ENCODE measurements around the gene ECD. TPM values are rescaled to one million over a fixed set of nuclear protein-coding genes. Genes with fewer than 3 reads are reported as not detected.
"Not testable (repeated sequence)": the region's sequence is repeated elsewhere in the genome, so short reads cannot be mapped to it uniquely, and the experiment has no call there.

ECD gene
- total and polyA plus RNA-seq, 4 donors = 28.9 to 30.9 (median 30.7) TPM

DNA sequence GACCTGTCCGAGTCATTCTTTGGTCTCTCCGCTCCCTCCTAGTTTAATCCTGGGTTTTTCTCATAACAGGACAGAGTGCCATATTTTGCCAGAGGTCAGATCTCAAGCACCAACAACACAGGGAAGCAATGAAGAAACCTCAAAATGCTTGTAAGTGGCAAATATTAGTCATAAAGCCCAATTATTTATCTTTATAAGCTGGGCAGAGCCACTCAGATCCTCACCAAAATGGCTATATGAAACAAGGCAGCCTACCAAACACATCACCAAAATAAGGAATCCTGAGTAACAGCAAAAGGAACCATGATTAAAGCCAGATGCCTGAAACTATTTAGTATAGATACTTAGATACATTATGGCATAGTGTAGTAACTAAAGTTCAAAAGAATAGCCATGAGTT lies 4.7 kb downstream of the ECD start:
- H3K4me1 ChIP-seq (ENCODE audit: control insufficient read depth, insufficient read depth, low read length) = no peaks in the 10 kb centered on the region
- 93% methylated on average over 2 of the region's 2 CpGs for WGBS (ENCODE audit: insufficient coverage)
- no peaks in the 10 kb centered on the region for H3K27me3 ChIP-seq (ENCODE audit: control insufficient read depth, insufficient read depth, low read length)
- no peaks in the 10 kb centered on the region for H3K9me3 ChIP-seq (ENCODE audit: control insufficient read depth, insufficient read depth, low read length)
- H3K4me3 ChIP-seq (ENCODE audit: low read depth, low read length) = no peak overlapping the region
- H3K27ac ChIP-seq (ENCODE audit: low read depth, low read length) = no peak overlapping the region
- no peak for DNase-seq (ENCODE audit: low read depth in 4 of 6, low spot score in 6 of 6)
- peaks cover 3% of the 10 kb centered on the region for H3K36me3 ChIP-seq (ENCODE audit: control insufficient read depth, insufficient read depth, low read length)

GRCh38 chr10:73161662-73162061 lies 6.1 kb downstream of the ECD start:
- no peak for DNase-seq (ENCODE audit: low read depth in 4 of 6, low spot score in 6 of 6)
- WGBS (ENCODE audit: insufficient coverage) = 90% methylated on average over 2 of the region's 3 CpGs
- H3K36me3 ChIP-seq (ENCODE audit: control insufficient read depth, insufficient read depth, low read length) = peaks cover 6% of the 10 kb centered on the region
- no peak overlapping the region for H3K27ac ChIP-seq (ENCODE audit: low read depth, low read length)
- H3K9me3 ChIP-seq (ENCODE audit: control insufficient read depth, insufficient read depth, low read length) = no peaks in the 10 kb centered on the region
- no peaks in the 10 kb centered on the region for H3K27me3 ChIP-seq (ENCODE audit: control insufficient read depth, insufficient read depth, low read length)
- no peaks in the 10 kb centered on the region for H3K4me1 ChIP-seq (ENCODE audit: control insufficient read depth, insufficient read depth, low read length)
- no peak overlapping the region for H3K4me3 ChIP-seq (ENCODE audit: low read depth, low read length)

DNA sequence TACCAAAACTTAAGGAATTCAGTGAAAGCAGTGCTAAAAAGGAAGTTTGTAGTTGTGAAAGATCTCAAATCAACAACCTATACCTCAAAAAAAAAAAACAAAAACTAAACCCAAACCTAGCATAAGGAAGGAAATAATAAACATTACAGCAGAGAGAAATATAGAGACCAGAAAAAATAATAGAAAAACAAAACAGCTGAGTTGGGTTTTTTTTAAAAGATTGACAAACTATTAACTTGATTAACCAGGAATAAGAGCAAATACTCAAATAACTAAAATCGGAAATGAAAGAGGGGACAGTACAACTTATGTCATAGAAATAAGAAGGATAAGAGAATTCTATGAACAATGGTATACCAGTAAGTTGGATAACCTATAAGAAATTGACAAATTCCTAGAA lies 6.7 kb downstream of the ECD start:
- Histone ChIP-seq H3K36me3 (ENCODE audit: control insufficient read depth, insufficient read depth, low read length) (peaks cover 6% of the 10 kb centered on the region), H3K27ac (ENCODE audit: low read depth, low read length) (no peak overlapping the region), H3K4me3 (ENCODE audit: low read depth, low read length) (no peak overlapping the region), H3K9me3 (ENCODE audit: control insufficient read depth, insufficient read depth, low read length) (no peaks in the 10 kb centered on the region), H3K4me1 (ENCODE audit: control insufficient read depth, insufficient read depth, low read length) (no peaks in the 10 kb centered on the region), H3K27me3 (ENCODE audit: control insufficient read depth, insufficient read depth, low read length) (no peaks in the 10 kb centered on the region)
- no CpG with 5 or more reads among the region's 1 CpG for WGBS (ENCODE audit: insufficient coverage)
- no peak for DNase-seq (ENCODE audit: low read depth in 4 of 6, low spot score in 6 of 6)

DNA sequence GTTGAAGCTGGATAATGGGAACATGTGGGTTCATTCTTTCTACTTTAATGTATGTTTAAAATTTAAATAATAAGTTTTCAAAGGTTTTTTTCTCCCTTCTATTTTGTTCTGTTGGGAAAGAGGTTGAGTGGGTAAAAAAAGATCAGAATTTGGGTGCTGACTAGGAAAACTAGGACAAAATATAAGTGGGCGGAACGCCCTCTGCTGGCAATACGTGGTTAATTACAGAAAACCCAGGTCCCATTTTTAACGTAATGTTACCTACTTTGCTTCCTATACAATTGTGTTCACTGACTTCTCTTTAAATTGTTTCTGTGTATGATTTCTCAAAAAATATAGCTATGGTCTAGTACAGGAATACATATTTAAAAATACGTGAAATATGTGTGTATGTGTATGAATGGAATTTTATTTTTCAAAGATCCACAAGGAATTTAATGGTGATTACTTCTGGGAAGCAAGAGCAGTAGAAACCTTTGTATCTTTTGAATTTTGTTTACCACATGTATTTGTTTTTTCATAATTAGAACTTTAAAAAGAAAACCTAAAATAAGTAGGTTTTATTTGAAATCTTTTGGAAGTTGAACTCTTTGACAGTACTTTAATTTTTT lies 8.7 kb downstream of the ECD start:
- H3K27me3 ChIP-seq (ENCODE audit: control insufficient read depth, insufficient read depth, low read length) = no peaks in the 10 kb centered on the region
- H3K36me3 ChIP-seq (ENCODE audit: control insufficient read depth, insufficient read depth, low read length) = peaks cover 20% of the 10 kb centered on the region
- peak; percentile 8 to 85 (median 32) for DNase-seq (ENCODE audit: low read depth in 4 of 6, low spot score in 6 of 6)
- no peaks in the 10 kb centered on the region for H3K9me3 ChIP-seq (ENCODE audit: control insufficient read depth, insufficient read depth, low read length)
- no peaks in the 10 kb centered on the region for H3K4me1 ChIP-seq (ENCODE audit: control insufficient read depth, insufficient read depth, low read length)
- no peak overlapping the region for H3K4me3 ChIP-seq (ENCODE audit: low read depth, low read length)
- no peak overlapping the region for H3K27ac ChIP-seq (ENCODE audit: low read depth, low read length)
- WGBS (ENCODE audit: insufficient coverage) = no CpG with 5 or more reads among the region's 5 CpGs

DNA sequence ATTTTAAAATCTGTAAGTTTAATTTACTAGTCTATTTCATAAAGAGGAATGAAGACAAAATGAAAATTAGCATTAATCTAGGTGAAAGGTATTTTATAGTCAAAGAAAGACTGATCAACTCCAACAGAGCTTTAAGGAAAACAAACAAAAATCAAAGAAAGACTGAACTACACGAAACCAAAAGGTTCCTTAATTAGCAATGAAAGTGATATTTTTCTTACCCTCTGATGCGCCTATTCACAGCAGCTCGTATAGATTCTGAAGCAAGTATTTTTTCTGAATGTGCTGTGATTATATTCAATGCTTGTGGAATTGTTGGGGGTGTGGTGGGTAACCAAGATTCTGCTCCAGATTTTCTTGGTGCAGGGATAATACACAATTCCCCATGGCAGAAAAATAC lies 11.8 kb downstream of the ECD start:
- Histone ChIP-seq H3K27me3 (ENCODE audit: control insufficient read depth, insufficient read depth, low read length) (no peaks in the 10 kb centered on the region), H3K4me1 (ENCODE audit: control insufficient read depth, insufficient read depth, low read length) (no peaks in the 10 kb centered on the region), H3K9me3 (ENCODE audit: control insufficient read depth, insufficient read depth, low read length) (no peaks in the 10 kb centered on the region), H3K27ac (ENCODE audit: low read depth, low read length) (no peak overlapping the region), H3K4me3 (ENCODE audit: low read depth, low read length) (no peak overlapping the region), H3K36me3 (ENCODE audit: control insufficient read depth, insufficient read depth, low read length) (peaks cover 34% of the 10 kb centered on the region)
- WGBS (ENCODE audit: insufficient coverage) = no CpG with 5 or more reads among the region's 3 CpGs
- no peak for DNase-seq (ENCODE audit: low read depth in 4 of 6, low spot score in 6 of 6)

DNA sequence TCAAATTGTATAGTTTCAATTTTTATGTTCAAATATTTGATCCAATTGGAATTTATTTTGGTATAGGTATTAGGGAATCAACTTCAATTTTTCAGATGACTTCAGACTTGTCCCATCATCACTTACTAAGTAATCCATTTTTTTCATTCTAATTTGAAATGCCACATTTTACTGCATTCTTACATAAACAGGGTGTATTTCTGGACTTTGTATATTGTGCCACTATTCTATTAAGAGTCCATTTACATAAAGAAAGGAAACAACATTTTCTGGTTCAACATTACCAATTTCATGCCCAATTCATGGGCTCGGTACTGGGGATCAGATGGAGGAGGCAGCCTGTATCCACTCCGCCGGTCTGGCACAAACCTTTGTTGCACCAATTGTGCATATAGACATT lies 15.8 kb downstream of the ECD start:
- Histone ChIP-seq H3K27ac (ENCODE audit: low read depth, low read length) (no peak overlapping the region), H3K36me3 (ENCODE audit: control insufficient read depth, insufficient read depth, low read length) (peaks cover 32% of the 10 kb centered on the region)
- no CpG with 5 or more reads among the region's 3 CpGs for WGBS (ENCODE audit: insufficient coverage)

DNA sequence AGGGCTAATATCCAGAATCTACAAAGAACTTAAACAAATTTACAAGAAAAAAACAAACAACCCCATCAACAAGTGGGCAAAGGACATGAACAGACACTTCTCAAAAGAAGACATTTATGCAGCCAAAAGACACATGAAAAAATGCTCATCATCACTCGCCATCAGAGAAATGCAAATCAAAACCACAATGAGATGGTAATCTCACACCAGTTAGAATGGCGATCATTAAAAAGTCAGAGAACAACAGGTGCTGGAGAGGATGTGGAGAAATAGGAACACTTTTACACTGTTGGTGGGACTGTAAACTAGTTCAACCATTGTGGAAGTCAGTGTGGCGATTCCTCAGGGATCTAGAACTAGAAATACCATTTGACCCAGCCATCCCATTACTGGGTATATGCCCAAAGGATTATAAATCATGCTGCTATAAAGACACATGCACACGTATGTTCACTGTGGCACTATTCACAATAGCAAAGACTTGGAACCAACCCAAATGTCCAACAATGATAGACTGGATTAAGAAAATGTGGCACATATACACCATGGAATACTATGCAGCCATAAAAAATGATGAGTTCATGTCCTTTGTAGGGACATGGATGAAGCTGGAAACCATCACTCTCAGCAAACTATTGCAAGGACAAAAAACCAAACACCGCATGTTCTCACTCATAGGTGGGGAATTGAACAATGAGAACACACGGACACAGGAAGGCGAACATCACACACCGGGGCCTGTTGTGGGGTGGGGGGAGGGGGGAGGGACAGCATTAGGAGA lies 17.0 kb downstream of the ECD start:
- H3K4me3 ChIP-seq (ENCODE audit: low read depth, low read length); H3K4me1 ChIP-seq (ENCODE audit: control insufficient read depth, insufficient read depth, low read length); H3K9me3 ChIP-seq (ENCODE audit: control insufficient read depth, insufficient read depth, low read length); H3K27me3 ChIP-seq (ENCODE audit: control insufficient read depth, insufficient read depth, low read length); H3K27ac ChIP-seq (ENCODE audit: low read depth, low read length); DNase-seq (ENCODE audit: low read depth in 4 of 6, low spot score in 6 of 6): not testable (repeated sequence)
- 100% methylated on average over 3 of the region's 8 CpGs for WGBS (ENCODE audit: insufficient coverage)
- H3K36me3 ChIP-seq (ENCODE audit: control insufficient read depth, insufficient read depth, low read length) = peaks cover 41% of the 10 kb centered on the region

More for the DNA sequence above, 15.8 kb downstream of the ECD start:
- no peak overlapping the region for H3K4me3 ChIP-seq (ENCODE audit: low read depth, low read length)
- no peaks in the 10 kb centered on the region for H3K4me1 ChIP-seq (ENCODE audit: control insufficient read depth, insufficient read depth, low read length)
- H3K27me3 ChIP-seq (ENCODE audit: control insufficient read depth, insufficient read depth, low read length) = no peaks in the 10 kb centered on the region
- no peak for DNase-seq (ENCODE audit: low read depth in 4 of 6, low spot score in 6 of 6)
- H3K9me3 ChIP-seq (ENCODE audit: control insufficient read depth, insufficient read depth, low read length) = no peaks in the 10 kb centered on the region

DNA sequence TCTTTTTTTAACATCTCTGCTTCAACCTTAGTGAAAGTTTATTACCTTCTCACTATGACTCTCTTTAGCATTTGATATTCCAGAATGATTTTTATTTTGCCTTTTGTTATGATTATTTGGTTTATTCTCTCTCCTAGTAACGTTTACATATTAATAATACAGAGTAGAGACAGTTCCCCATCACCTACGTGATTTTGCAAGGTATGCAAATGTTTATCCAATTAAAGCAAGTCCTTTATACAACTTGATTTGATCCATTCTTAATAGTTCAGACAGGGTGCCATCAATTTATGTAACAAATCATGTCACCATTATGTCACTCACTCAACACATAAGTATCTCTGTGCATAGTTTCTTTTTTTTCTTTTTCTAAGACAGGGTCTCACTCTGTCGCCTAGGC lies 26.2 kb downstream of the ECD start:
- DNase-seq (ENCODE audit: low read depth in 4 of 6, low spot score in 6 of 6) = no peak
- Histone ChIP-seq H3K4me3 (ENCODE audit: low read depth, low read length) (no peak overlapping the region), H3K27me3 (ENCODE audit: control insufficient read depth, insufficient read depth, low read length) (no peaks in the 10 kb centered on the region), H3K4me1 (ENCODE audit: control insufficient read depth, insufficient read depth, low read length) (no peaks in the 10 kb centered on the region), H3K9me3 (ENCODE audit: control insufficient read depth, insufficient read depth, low read length) (no peaks in the 10 kb centered on the region), H3K36me3 (ENCODE audit: control insufficient read depth, insufficient read depth, low read length) (peaks cover 50% of the 10 kb centered on the region), H3K27ac (ENCODE audit: low read depth, low read length) (no peak overlapping the region)
- 100% methylated on average over 1 of the region's 3 CpGs for WGBS (ENCODE audit: insufficient coverage)

DNA sequence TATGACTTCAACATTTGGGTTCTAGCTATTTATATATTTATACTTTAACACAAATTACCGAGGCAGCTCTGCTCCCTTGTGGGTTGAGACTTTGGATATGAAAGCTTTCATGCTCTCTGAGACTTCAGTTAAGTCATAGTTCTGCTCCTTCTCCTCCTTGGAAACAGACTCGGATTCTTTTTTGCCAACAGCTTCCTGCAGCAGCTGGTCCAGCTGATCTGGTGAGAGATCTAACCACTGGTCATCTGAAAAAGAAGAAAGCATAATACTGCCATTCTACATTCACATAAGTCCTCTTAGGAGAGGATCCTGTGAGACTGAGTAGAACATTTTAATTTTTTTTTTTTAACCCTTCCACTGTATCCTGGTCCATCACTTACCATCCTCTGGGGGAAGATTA lies 28.6 kb downstream of the ECD start:
- 71% methylated on average over 1 of the region's 2 CpGs for WGBS (ENCODE audit: insufficient coverage)
- no peak for DNase-seq (ENCODE audit: low read depth in 4 of 6, low spot score in 6 of 6)
- H3K4me3 ChIP-seq (ENCODE audit: low read depth, low read length) = no peak overlapping the region
- no peak overlapping the region for H3K27ac ChIP-seq (ENCODE audit: low read depth, low read length)
- no peaks in the 10 kb centered on the region for H3K27me3 ChIP-seq (ENCODE audit: control insufficient read depth, insufficient read depth, low read length)
- H3K9me3 ChIP-seq (ENCODE audit: control insufficient read depth, insufficient read depth, low read length) = no peaks in the 10 kb centered on the region
- no peaks in the 10 kb centered on the region for H3K4me1 ChIP-seq (ENCODE audit: control insufficient read depth, insufficient read depth, low read length)
- H3K36me3 ChIP-seq (ENCODE audit: control insufficient read depth, insufficient read depth, low read length) = peaks cover 43% of the 10 kb centered on the region

DNA sequence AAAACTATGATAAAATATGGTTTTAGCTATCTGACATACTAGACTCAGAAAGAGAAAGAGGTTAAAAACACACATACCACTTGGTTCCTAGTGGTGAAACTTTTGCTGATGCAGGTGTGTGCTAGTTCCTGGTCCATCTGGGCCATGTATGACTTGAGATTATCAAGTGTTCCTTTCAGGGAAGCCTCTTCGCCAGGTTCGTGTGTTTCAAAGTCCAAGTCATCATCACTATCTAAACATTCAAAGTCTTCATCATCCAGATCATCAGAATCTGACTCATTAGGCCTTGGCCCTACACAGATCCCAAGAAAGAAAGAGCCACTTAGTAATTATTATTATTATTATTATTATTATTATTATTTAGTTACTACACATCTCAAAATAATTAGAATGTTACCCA lies 31.2 kb downstream of the ECD start:
- WGBS (ENCODE audit: insufficient coverage) = 100% methylated on average over 1 of the region's 2 CpGs
- Histone ChIP-seq H3K27ac (ENCODE audit: low read depth, low read length) (no peak overlapping the region), H3K4me3 (ENCODE audit: low read depth, low read length) (no peak overlapping the region), H3K27me3 (ENCODE audit: control insufficient read depth, insufficient read depth, low read length) (no peaks in the 10 kb centered on the region), H3K4me1 (ENCODE audit: control insufficient read depth, insufficient read depth, low read length) (no peaks in the 10 kb centered on the region), H3K9me3 (ENCODE audit: control insufficient read depth, insufficient read depth, low read length) (no peaks in the 10 kb centered on the region), H3K36me3 (ENCODE audit: control insufficient read depth, insufficient read depth, low read length) (peaks cover 34% of the 10 kb centered on the region)
- no peak for DNase-seq (ENCODE audit: low read depth in 4 of 6, low spot score in 6 of 6)

Measured in spinal cord (tissue), 10 donors.